Epithelial cell of proximal tubule (primary cell): Measurements from ENCODE around the gene PRIMPOL. TPM values are rescaled to one million over a fixed set of nuclear protein-coding genes. Genes with fewer than 3 reads are reported as not detected.

ENCODE experiments used
- DNase-seq: peaks from one replicate; pipeline ENCODE4 v3.0.0-alpha.2; 2011; ENCODE audit warnings: low read depth
- H3K4me3 ChIP-seq: 2 replicates; pipeline ENCODE4 v1.5.1; 2011; ENCODE audit warnings: low read depth, mild to moderate bottlenecking, low read length
- total RNA-seq: library from RNA; depleted of rRNA; stranded (reverse); fragments of >200 nt; gene quantifications from 2 replicates; pipeline ENCODE4 v1.2.3, GENCODE V29; 2015
- TF ChIP-seq, protein P1 (sequence below): conservative IDR thresholded peaks from 2 replicates; pipeline ENCODE4 v1.5.1; 2012; ENCODE audit warnings: low read depth, mild to moderate bottlenecking, low read length

Gene PRIMPOL
- total RNA-seq, 1 donor from 2014 or later, result 16.7 TPM

DNA sequence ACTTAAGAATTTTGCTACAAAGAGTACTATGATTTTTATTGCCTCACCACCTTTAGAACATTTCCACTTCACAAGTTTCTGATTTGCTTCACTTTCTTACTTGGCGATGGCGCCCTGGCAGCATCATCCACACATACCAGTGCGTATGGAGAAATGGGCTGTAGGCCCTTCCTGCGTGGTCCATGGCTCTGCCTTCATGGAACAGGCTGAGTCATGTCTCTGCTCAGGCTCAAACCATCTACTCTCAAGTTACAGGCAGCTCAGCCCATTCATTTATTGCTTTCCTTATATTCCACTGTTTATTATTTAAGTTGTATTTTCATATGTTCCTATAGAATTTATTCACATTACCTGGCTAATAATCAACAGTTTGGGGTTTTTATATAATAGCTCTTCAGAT lies 21.4 kb upstream of the PRIMPOL start:
- TF ChIP-seq, protein P1, sequence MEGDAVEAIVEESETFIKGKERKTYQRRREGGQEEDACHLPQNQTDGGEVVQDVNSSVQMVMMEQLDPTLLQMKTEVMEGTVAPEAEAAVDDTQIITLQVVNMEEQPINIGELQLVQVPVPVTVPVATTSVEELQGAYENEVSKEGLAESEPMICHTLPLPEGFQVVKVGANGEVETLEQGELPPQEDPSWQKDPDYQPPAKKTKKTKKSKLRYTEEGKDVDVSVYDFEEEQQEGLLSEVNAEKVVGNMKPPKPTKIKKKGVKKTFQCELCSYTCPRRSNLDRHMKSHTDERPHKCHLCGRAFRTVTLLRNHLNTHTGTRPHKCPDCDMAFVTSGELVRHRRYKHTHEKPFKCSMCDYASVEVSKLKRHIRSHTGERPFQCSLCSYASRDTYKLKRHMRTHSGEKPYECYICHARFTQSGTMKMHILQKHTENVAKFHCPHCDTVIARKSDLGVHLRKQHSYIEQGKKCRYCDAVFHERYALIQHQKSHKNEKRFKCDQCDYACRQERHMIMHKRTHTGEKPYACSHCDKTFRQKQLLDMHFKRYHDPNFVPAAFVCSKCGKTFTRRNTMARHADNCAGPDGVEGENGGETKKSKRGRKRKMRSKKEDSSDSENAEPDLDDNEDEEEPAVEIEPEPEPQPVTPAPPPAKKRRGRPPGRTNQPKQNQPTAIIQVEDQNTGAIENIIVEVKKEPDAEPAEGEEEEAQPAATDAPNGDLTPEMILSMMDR, result no peak
- DNase-seq, result no peak

DNA sequence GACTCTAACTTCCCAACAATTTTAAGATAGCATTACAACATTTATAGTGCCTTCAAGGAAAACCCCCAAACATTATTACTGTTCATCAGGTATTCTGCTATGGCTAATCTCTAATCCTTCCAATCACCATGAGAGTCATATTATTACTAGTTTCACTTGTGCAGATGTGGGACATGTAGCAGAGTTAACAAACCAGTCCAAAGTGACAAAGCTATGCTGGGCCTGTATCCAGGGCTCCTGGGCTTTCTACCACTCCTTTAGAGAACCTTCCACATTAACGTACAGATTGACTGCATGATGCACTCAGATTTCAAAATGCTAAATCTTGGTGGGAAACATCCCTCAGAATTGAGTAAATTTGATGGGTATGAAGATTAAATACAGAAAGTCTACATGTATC lies 16.7 kb upstream of the PRIMPOL start:
- no peak for DNase-seq
- H3K4me3 ChIP-seq, result no peak overlapping the region
- TF ChIP-seq, protein P1, result no peak

More for the DNA sequence above, 21.4 kb upstream of the PRIMPOL start:
- no peak overlapping the region for H3K4me3 ChIP-seq

DNA sequence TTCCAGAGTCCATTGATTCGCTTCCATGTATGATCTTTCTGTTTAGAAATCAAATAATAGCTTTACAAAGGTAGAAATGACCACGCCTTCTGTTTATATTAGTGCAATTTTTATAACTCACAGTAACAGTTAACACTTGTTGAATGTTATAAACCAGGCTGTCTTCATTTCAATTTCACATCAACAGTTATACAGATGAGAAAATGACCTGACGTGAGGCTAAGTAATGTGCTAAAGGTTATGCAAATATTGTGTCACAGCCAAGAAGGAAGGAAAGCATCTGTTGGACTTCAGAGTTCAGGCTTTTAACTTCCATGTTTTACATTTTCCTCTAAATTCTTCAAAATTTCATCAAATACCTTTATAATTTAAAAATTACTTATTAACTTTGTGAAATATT lies 14.2 kb upstream of the PRIMPOL start:
- TF ChIP-seq, protein P1, result no peak
- H3K4me3 ChIP-seq, result no peak overlapping the region
- DNase-seq, result no peak

DNA sequence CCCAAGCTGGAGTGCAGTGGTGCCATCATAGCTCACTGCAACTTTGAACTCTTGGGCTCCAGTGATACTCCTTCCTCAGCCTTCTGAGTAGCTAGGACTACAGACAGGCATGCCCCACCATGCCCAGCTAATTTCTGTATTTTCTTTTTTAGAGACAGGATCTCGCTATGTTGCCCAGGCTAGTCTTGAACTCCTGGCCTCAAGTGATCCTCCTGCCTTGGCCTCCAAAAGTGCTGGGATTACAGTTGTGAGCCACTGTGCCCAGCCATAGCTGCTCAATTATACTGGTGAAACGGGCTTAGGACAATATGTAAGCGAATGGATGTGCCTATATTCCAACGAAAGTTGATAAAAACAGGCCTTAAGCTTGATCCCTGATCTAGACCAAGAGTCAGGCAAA lies 13.4 kb upstream of the PRIMPOL start:
- no peak overlapping the region for H3K4me3 ChIP-seq
- TF ChIP-seq, protein P1, result no peak
- DNase-seq, result no peak

DNA sequence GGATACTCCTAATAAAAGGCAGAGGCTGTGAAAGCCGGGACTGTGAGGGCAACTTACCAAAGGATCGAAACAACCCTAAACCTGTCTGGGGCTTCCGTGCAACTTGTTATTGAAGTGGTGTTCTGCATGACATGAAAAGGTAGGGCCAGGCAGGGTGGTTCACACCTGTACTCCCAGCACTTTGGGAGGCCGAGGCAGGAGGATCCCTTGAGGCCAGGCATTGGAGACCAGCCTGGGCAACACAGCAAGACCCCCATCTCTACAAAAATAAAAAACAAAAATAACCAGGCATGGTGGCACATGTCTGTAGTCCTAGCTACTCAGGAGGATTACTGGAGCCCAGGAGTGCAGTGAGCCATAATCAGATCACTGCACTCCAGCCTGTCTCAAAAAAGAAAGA lies 12.6 kb upstream of the PRIMPOL start:
- no peak for DNase-seq
- H3K4me3 ChIP-seq, result no peak overlapping the region
- TF ChIP-seq, protein P1, result no peak

DNA sequence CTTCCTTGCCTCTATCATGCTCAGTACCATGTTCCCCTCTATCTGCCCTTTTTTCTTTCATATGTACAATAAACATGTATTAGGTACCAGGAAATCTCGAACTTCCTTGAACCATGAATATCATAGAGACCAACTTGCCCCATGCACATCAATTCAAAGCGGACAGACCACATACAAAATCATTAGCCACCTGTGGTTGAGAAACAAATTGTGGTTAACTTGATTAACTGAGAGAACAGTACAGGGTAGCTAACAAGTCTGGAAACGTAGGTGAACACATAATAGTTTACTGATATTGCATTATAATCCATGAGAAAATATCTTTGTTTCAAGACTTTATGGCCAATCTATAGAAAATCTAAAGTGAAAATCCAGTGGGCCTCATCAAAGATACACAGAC lies 8.5 kb upstream of the PRIMPOL start:
- TF ChIP-seq, protein P1, result no peak
- no peak for DNase-seq
- H3K4me3 ChIP-seq, result no peak overlapping the region

DNA sequence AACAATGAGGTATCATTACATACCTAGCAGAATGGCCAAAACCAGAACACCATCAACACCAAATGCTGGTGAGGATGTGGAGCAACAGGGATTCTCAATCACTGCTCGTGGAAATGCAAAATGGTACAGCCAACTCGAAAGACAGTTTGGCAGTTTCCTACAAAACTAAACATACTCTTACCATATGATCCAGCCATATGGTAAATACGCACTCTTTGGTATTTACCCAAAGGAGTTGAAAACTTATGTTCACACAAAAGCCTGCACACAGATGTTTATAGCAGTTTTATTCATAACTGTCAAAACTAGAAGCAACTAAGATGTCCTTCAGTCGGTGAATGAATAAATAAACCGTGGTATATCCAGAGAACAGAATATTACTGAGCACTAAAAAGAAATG lies 8.1 kb upstream of the PRIMPOL start:
- TF ChIP-seq, protein P1, result no peak
- no peak for DNase-seq
- H3K4me3 ChIP-seq, result no peak overlapping the region
